Measurements from ENCODE around the gene CCDC172.

Gene CCDC172

DNA sequence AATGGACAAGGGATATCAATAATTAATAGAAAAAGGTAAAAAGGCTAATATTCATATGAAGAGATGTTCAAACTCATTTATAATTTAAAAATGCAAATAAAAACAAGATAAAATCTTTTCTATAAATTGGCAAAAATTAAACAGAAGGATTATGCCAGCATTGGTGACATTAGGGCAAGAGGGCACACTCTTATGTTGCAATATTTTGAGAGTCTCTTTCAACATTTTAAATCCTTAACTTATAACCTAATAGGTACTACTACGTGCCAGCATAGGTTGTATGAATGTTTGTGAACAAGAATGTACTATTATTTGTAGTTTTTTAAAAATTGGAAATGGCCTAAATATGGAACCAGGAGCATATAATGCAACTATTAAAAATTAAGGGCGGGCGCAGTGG lies 78.6 kb downstream of the CCDC172 start:
- in situ Hi-C loops (cut with HindIII; ENCODE audit: low pct_ligation_motif_present, low sequenced_read_pairs), result no loop called here
- Histone ChIP-seq H3K4me3 (ENCODE audit: low read depth, low read length) (no peak overlapping the region), H3K27ac (no peak overlapping the region), H3K27me3 (replicated peaks) (no peaks in the 10 kb centered on the region), H3K36me3 (replicated peaks) (no peaks in the 10 kb centered on the region)
- TF ChIP-seq, protein P1, sequence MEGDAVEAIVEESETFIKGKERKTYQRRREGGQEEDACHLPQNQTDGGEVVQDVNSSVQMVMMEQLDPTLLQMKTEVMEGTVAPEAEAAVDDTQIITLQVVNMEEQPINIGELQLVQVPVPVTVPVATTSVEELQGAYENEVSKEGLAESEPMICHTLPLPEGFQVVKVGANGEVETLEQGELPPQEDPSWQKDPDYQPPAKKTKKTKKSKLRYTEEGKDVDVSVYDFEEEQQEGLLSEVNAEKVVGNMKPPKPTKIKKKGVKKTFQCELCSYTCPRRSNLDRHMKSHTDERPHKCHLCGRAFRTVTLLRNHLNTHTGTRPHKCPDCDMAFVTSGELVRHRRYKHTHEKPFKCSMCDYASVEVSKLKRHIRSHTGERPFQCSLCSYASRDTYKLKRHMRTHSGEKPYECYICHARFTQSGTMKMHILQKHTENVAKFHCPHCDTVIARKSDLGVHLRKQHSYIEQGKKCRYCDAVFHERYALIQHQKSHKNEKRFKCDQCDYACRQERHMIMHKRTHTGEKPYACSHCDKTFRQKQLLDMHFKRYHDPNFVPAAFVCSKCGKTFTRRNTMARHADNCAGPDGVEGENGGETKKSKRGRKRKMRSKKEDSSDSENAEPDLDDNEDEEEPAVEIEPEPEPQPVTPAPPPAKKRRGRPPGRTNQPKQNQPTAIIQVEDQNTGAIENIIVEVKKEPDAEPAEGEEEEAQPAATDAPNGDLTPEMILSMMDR (IDR thresholded peaks at IDR 0.05; ENCODE audit: low read depth, low read length, missing control alignments), result no peak
- no peak for DNase-seq

DNA sequence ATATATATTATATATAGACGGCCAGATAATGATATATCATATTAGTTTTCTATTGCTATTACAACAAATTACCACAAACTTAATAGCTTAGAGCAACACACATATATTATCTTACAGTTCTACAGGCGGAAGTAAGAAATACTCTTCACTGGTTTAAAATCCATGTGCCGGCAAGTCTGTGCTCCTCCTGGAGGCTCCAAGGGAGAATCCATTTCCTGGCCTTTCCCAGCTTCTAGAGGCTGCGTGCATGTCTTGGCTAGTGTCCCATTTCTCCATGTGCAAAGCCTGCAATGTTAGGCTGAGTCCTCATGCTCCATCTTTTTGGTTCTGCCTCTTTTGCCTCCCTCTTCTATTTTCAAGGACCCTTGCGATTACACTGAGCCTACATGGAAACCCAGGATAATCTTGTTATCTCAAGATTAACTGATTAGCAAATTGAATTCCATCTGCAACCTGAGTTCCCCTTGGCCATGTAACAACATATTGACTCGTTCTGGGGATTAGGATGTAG lies 79.5 kb downstream of the CCDC172 start:
- no peak for DNase-seq
- in situ Hi-C loops (cut with HindIII; ENCODE audit: low pct_ligation_motif_present, low sequenced_read_pairs), result no loop called here
- Histone ChIP-seq H3K4me3 (ENCODE audit: low read depth, low read length) (no peak overlapping the region), H3K27me3 (replicated peaks) (no peaks in the 10 kb centered on the region), H3K36me3 (replicated peaks) (no peaks in the 10 kb centered on the region), H3K27ac (no peak overlapping the region)
- TF ChIP-seq, protein P1 (IDR thresholded peaks at IDR 0.05; ENCODE audit: low read depth, low read length, missing control alignments), result no peak

DNA sequence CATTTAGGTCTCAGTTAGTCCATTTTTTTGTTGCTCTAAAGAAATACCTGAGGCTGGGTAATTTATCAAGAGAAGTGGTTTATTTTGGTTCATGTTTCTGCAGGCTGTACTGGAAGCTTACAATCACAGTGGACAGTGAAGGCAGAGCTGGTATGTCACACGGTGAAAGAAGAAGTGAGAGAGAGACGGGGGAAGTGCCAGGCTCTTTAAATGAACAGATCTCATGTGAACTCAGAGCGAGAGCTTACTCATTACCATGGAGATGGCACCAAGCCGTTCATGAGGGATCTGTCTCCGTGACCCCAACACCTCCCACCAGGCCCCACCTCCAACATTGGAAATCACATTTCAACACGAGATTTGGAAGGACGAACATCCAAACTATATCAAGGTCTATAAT lies 84.5 kb downstream of the CCDC172 start:
- H3K36me3 ChIP-seq (replicated peaks), result no peaks in the 10 kb centered on the region
- in situ Hi-C loops (cut with HindIII; ENCODE audit: low pct_ligation_motif_present, low sequenced_read_pairs), result no loop called here
- no peak for DNase-seq
- no peaks in the 10 kb centered on the region for H3K27me3 ChIP-seq (replicated peaks)
- H3K4me3 ChIP-seq (ENCODE audit: low read depth, low read length), result no peak overlapping the region
- H3K27ac ChIP-seq, result no peak overlapping the region
- TF ChIP-seq, protein P1 (IDR thresholded peaks at IDR 0.05; ENCODE audit: low read depth, low read length, missing control alignments), result no peak

DNA sequence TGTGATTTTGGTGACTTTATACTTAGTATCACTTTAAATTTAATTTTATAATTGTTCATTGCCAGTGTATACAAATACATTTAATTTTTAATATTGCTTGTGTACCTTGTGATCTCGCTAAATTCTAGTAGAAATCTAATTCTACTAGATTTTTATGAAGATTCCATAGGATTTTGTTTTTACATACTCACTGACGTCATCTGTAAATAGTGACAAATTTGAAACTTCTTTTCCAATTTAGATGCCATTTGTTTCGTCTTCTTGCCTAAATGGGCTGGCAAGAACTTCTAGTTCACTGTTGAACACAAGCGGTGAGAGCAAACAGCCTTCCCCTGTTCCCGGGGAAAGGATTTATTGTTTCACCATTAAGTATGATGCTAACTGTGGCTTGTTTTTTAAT lies 86.1 kb downstream of the CCDC172 start:
- TF ChIP-seq, protein P1 (IDR thresholded peaks at IDR 0.05; ENCODE audit: low read depth, low read length, missing control alignments), result no peak
- in situ Hi-C loops (cut with HindIII; ENCODE audit: low pct_ligation_motif_present, low sequenced_read_pairs), result no loop called here
- H3K4me3 ChIP-seq (ENCODE audit: low read depth, low read length), result no peak overlapping the region
- no peak overlapping the region for H3K27ac ChIP-seq
- no peaks in the 10 kb centered on the region for H3K27me3 ChIP-seq (replicated peaks)
- no peak for DNase-seq
- H3K36me3 ChIP-seq (replicated peaks), result no peaks in the 10 kb centered on the region

DNA sequence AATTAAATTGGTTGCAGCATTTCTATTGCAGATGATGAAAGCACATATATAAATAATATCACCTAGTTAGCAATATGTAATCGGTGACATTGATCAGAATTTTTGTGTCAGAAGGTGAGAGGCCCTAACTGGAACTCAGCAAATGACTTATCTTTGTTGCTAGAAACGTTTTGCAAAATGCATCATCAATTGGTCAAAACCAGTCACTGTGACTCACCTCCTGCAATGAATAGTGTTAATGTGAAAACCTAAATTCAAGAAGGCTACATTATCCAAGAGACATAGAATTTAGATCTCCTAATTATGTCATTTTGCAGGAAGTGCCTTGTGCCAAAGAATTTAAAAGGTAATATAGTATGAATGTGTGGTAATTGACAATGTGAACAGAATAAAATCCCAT lies 93.6 kb downstream of the CCDC172 start:
- Histone ChIP-seq H3K27ac (no peak overlapping the region), H3K27me3 (replicated peaks) (no peaks in the 10 kb centered on the region), H3K4me3 (ENCODE audit: low read depth, low read length) (no peak overlapping the region), H3K36me3 (replicated peaks) (no peaks in the 10 kb centered on the region)
- in situ Hi-C loops (cut with HindIII; ENCODE audit: low pct_ligation_motif_present, low sequenced_read_pairs), result no loop called here
- no peak for DNase-seq
- TF ChIP-seq, protein P1 (IDR thresholded peaks at IDR 0.05; ENCODE audit: low read depth, low read length, missing control alignments), result no peak

DNA sequence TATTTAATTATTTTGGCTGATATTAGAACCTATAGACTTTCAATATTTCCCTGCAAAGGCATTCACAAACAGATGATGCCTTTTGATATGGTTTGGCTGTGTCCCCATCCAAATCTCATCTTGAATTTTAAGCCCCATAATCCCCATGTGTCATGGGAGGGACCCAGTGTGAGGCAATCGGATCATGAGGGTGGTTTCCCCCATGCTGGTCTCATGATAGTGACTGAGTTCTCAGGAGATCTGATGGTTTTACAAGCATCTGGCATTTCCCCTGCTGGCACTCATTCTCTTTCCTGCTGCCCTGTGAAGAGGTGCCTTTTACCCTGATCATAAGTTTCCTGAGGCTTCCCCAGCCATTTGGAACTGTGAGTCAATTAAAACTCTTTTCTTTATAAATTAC lies 94.1 kb downstream of the CCDC172 start:
- no peaks in the 10 kb centered on the region for H3K36me3 ChIP-seq (replicated peaks)
- no peak overlapping the region for H3K27ac ChIP-seq
- H3K4me3 ChIP-seq (ENCODE audit: low read depth, low read length), result no peak overlapping the region
- TF ChIP-seq, protein P1 (IDR thresholded peaks at IDR 0.05; ENCODE audit: low read depth, low read length, missing control alignments), result no peak
- H3K27me3 ChIP-seq (replicated peaks), result no peaks in the 10 kb centered on the region
- DNase-seq, result no peak
- in situ Hi-C loops (cut with HindIII; ENCODE audit: low pct_ligation_motif_present, low sequenced_read_pairs), result no loop called here
